Thyroid gland (tissue), 4 donors: ENCODE data around the gene NFIA.

Experiments
- CTCF ChIP-seq, 6 experiments: fragments of 200-600 bp in 3 of 6; fragments of 450-650 bp in 3 of 6; sonication (generic) in 3 of 6; IDR thresholded peaks; one replicate each; pipeline ENCODE4 v1.5.1; 2016 to 2019; ENCODE audit warnings: antibody characterized with exemption in 6 of 6, mild to moderate bottlenecking in 2 of 6, inconsistent platforms in 1 of 6, moderate library complexity in 1 of 6
- POLR2A ChIP-seq, 2 donors: fragments of 450-650 bp; IDR thresholded peaks; one replicate each; pipeline ENCODE4 v1.6.1; 2017; ENCODE audit warnings: antibody characterized with exemption in 2 of 2, mild to moderate bottlenecking in 2 of 2, moderate library complexity in 1 of 2

- TF ChIP-seq CTCF (IDR thresholded peaks at IDR 0.05): no peak
- no peak for TF ChIP-seq POLR2A (IDR thresholded peaks at IDR 0.05)
Measured at GRCh38 chr1:61289232-61290098, 207.1 kb downstream of the NFIA start.
